Parathyroid adenoma (tissue), 2 donors: Measurements from ENCODE around the gene SYNPO2.

Experiments
- H2AFZ ChIP-seq: fragments of 300-600 bp; sonication (generic); one replicate; pipeline ENCODE4 v1.7.0; 2017; ENCODE audit warnings: antibody characterized with exemption, mild to moderate bottlenecking
- H3K27ac ChIP-seq: fragments of 300-600 bp; sonication (generic); one replicate; pipeline ENCODE4 v1.7.0; 2017
- H3K27me3 ChIP-seq: fragments of 300-600 bp; sonication (generic); one replicate; pipeline ENCODE4 v1.7.0; 2017; ENCODE audit warnings: low read length; ENCODE audit not compliant: control insufficient read depth, insufficient read depth
- H3K36me3 ChIP-seq: fragments of 300-600 bp; sonication (generic); one replicate; pipeline ENCODE4 v1.7.0; 2017; ENCODE audit warnings: low read length; ENCODE audit not compliant: control insufficient read depth, insufficient read depth
- H3K4me1 ChIP-seq: fragments of 300-600 bp; sonication (generic); one replicate; pipeline ENCODE4 v1.7.0; 2017; ENCODE audit warnings: control low read depth
- H3K4me2 ChIP-seq: fragments of 300-600 bp; sonication (generic); one replicate; pipeline ENCODE4 v1.7.0; 2017; ENCODE audit warnings: low read length
- H3K4me3 ChIP-seq: fragments of 300-600 bp; sonication (generic); one replicate; pipeline ENCODE4 v1.7.0; 2017; ENCODE audit warnings: low read depth, low read length
- H3K79me2 ChIP-seq: fragments of 300-600 bp; sonication (generic); one replicate; pipeline ENCODE4 v1.7.0; 2017; ENCODE audit warnings: control low read depth
- H3K9ac ChIP-seq: fragments of 300-600 bp; sonication (generic); one replicate; pipeline ENCODE4 v1.7.0; 2017; ENCODE audit warnings: mild to moderate bottlenecking
- H3K9me3 ChIP-seq: fragments of 300-600 bp; sonication (generic); one replicate; pipeline ENCODE4 v1.7.0; 2017; ENCODE audit warnings: low read length; ENCODE audit not compliant: control insufficient read depth
- TF ChIP-seq, protein P1 (sequence below): fragments of 300-600 bp; sonication (generic); IDR thresholded peaks from one replicate; pipeline ENCODE4 v1.7.0; 2017; ENCODE audit warnings: antibody characterized with exemption, mild to moderate bottlenecking
- donor health status: primary hyperparathyroidism.

Gene SYNPO2

DNA sequence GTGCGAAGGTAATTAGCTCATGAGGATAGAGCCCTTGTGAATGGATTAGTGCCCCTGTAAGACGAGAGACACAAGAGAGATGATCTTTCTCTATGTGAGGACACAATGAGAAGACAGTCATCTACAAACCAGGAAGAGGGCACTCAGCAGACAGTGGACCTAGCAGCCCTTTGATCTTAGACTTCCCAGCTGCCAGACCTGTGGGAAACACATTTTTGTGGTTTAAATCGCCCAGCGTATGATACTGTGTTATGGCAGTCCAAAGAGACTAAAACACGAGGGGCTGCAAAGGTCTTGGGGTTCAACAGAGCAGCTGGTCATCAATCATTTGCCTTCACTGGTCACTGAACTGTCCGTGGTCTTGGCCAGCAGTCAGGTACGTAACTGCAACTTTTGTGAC, 9.2 kb upstream of the SYNPO2 start:
- Histone ChIP-seq H3K79me2 (no peaks in the 10 kb centered on the region), H3K4me1 (no peaks in the 10 kb centered on the region)
- TF ChIP-seq, protein P1, sequence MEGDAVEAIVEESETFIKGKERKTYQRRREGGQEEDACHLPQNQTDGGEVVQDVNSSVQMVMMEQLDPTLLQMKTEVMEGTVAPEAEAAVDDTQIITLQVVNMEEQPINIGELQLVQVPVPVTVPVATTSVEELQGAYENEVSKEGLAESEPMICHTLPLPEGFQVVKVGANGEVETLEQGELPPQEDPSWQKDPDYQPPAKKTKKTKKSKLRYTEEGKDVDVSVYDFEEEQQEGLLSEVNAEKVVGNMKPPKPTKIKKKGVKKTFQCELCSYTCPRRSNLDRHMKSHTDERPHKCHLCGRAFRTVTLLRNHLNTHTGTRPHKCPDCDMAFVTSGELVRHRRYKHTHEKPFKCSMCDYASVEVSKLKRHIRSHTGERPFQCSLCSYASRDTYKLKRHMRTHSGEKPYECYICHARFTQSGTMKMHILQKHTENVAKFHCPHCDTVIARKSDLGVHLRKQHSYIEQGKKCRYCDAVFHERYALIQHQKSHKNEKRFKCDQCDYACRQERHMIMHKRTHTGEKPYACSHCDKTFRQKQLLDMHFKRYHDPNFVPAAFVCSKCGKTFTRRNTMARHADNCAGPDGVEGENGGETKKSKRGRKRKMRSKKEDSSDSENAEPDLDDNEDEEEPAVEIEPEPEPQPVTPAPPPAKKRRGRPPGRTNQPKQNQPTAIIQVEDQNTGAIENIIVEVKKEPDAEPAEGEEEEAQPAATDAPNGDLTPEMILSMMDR: no peak

DNA sequence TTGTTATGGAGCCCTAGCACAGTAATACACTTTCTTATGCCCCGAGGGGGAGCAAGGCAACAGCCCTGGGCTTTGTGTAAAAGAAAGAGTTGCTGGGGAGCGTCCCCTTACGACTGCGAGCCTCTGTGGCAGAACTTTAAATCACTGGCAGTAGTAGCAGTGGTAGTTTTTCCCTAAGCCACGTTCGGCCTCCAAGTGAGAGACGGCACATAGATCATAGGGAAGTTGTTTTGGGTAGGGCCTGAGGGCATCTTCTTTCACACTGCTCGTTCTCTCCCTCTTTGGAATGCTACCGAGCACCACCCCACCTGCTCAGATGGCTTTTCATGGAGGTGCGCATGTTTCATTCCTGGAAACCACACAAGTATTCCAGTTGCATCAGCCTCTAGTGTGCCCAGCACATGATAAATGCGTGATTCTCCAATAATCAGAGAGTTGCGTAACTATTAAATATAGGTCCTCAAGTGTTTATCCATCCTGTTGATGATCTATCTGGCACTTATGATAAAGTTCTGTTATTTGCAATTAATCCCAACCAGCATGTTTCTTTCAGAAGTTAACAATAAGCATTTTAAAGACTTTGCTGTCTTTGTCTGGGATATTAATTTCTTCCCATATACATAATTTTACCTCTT, 7.0 kb upstream of the SYNPO2 start:
- no peaks in the 10 kb centered on the region for H3K4me1 ChIP-seq
- H3K27me3 ChIP-seq: no peaks in the 10 kb centered on the region
- H3K36me3 ChIP-seq: no peaks in the 10 kb centered on the region
- no peak overlapping the region for H3K4me3 ChIP-seq
- no peaks in the 10 kb centered on the region for H3K79me2 ChIP-seq
- H3K4me2 ChIP-seq: no peak overlapping the region
- H2AFZ ChIP-seq: no peak overlapping the region
- H3K9ac ChIP-seq: no peak overlapping the region
- no peak overlapping the region for H3K27ac ChIP-seq
- TF ChIP-seq, protein P1: no peak
- H3K9me3 ChIP-seq: no peaks in the 10 kb centered on the region

More for the DNA sequence above, 9.2 kb upstream of the SYNPO2 start:
- no peak overlapping the region for H2AFZ ChIP-seq
- no peak overlapping the region for H3K4me3 ChIP-seq
- H3K4me2 ChIP-seq: no peak overlapping the region
- no peaks in the 10 kb centered on the region for H3K9me3 ChIP-seq
- no peak overlapping the region for H3K27ac ChIP-seq
- H3K9ac ChIP-seq: no peak overlapping the region
- H3K27me3 ChIP-seq: no peaks in the 10 kb centered on the region
- H3K36me3 ChIP-seq: no peaks in the 10 kb centered on the region

DNA sequence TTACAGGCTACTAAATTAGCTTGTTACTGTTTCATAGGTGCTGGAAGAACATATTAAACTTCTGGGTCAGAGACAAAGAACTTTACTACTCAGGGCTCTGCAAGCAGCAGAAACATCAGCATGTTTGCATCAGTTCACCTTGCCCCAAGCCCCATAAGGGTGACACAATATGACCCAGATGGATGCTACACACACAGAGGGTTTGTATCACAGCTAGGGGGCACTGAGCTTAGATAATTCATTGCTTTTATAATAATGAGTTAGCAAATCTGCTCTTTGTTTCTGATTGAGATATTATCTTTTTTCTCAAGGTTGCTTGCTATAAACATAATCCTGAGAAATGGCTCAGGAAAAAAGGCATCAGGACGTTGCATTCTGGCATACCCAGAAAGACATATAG, 4.8 kb upstream of the SYNPO2 start:
- Histone ChIP-seq H3K4me3 (no peak overlapping the region), H3K9me3 (no peaks in the 10 kb centered on the region), H3K27me3 (no peaks in the 10 kb centered on the region), H3K4me1 (no peaks in the 10 kb centered on the region), H2AFZ (no peak overlapping the region), H3K27ac (no peak overlapping the region), H3K9ac (no peak overlapping the region), H3K79me2 (no peaks in the 10 kb centered on the region), H3K4me2 (no peak overlapping the region), H3K36me3 (no peaks in the 10 kb centered on the region)
- TF ChIP-seq, protein P1: no peak

DNA sequence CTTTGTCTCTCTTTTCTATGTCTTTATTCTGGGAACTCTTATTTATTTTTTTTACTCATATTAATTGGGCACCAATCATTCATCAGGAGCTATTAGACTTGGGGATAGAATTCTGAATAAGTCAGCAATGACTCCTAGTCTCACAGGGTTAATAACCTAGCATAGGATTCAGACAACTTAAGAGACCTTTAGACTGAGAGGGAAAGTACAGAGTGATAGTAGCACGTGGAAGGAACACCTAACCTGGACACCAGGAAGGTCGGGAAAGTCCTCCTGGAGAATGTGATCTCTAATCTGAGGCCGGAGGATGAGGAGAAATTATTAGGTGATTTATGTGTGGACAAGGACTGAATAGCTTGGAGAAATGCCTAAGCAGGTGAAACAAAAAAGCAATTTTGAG, 3.9 kb upstream of the SYNPO2 start:
- no peak overlapping the region for H3K4me2 ChIP-seq
- no peaks in the 10 kb centered on the region for H3K79me2 ChIP-seq
- no peaks in the 10 kb centered on the region for H3K9me3 ChIP-seq
- H3K27me3 ChIP-seq: no peaks in the 10 kb centered on the region
- no peaks in the 10 kb centered on the region for H3K36me3 ChIP-seq
- no peak overlapping the region for H3K9ac ChIP-seq
- no peak overlapping the region for H3K27ac ChIP-seq
- H2AFZ ChIP-seq: no peak overlapping the region
- H3K4me3 ChIP-seq: no peak overlapping the region
- H3K4me1 ChIP-seq: no peaks in the 10 kb centered on the region
- TF ChIP-seq, protein P1: no peak

DNA sequence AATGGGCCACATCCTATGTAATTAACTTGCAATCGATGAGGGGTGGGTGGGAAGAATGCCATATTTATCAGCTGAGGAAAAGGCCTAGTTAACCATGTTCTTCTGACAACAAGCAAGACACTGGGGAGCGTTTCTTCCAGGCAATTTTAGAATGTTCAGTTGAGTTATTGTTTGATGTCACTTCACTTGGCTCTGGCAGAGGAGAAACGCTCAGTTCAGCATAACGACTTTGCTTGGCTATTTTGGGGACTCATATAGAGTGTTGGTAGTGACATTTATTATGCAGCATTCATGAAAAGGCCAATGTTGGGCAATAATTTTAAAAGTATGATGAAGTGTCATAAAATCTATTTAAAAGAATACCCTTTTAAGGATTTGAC, 648 bp downstream of the SYNPO2 start:
- no peaks in the 10 kb centered on the region for H3K27me3 ChIP-seq
- no peak overlapping the region for H3K9ac ChIP-seq
- H3K36me3 ChIP-seq: no peaks in the 10 kb centered on the region
- H3K27ac ChIP-seq: no peak overlapping the region
- no peaks in the 10 kb centered on the region for H3K79me2 ChIP-seq
- no peak overlapping the region for H2AFZ ChIP-seq
- H3K9me3 ChIP-seq: no peaks in the 10 kb centered on the region
- TF ChIP-seq, protein P1: no peak
- H3K4me3 ChIP-seq: no peak overlapping the region
- H3K4me2 ChIP-seq: peak overlapping the region; percentile 80
- H3K4me1 ChIP-seq: no peaks in the 10 kb centered on the region
